Right lung (tissue), 5 donors: ENCODE results near the gene MOSPD3. TPM values are rescaled to one million over a fixed set of nuclear protein-coding genes. Genes with fewer than 3 reads are reported as not detected.

Source experiments
- DNase-seq, 2 donors: peaks; one replicate each; pipeline ENCODE4 v3.0.0-alpha.2; 2013
- polyA plus RNA-seq, 5 donors: library from polyadenylated mRNA; unstranded; fragments of 120-200 nt; gene quantifications; one replicate each; pipeline versions ENCODE4 v1.2.1 to v1.2.3, GENCODE V29; 2013; ENCODE audit warnings: inconsistent platforms in 1 of 5, low replicate concordance in 1 of 5; ENCODE audit not compliant: insufficient read length in 5 of 5, insufficient read depth in 1 of 5

MOSPD3 gene
- polyA plus RNA-seq, 5 donors, result 25.3 to 40.0 (median 30.8) TPM

- DNase-seq, result peak; percentile 100
Observed at GRCh38 chr7:100586266-100587025, 25.9 kb upstream of the MOSPD3 start, which contains the start of gene FBXO24. Gene FBXO24, plus strand, starts transcription at chr7:100586328. Its CDS starts 298 bp downstream, at chr7:100586626.

GRCh38 chr7:100588438-100588837 lies 23.9 kb upstream of the MOSPD3 start:
- no peak for DNase-seq

- DNase-seq, result no peak
Observed at GRCh38 chr7:100589341-100589947, 22.9 kb upstream of the MOSPD3 start.

GRCh38 chr7:100590077-100590737 lies 22.1 kb upstream of the MOSPD3 start:
- no peak for DNase-seq

GRCh38 chr7:100591596-100591995 lies 20.7 kb upstream of the MOSPD3 start:
- no peak for DNase-seq

GRCh38 chr7:100595188-100595587 lies 17.2 kb upstream of the MOSPD3 start:
- DNase-seq, result no peak

- DNase-seq, result no peak
Observed at GRCh38 chr7:100598425-100598824, 13.9 kb upstream of the MOSPD3 start.

- no peak for DNase-seq
Observed at GRCh38 chr7:100599911-100600729, 12.2 kb upstream of the MOSPD3 start.

GRCh38 chr7:100600730-100601038 lies 11.7 kb upstream of the MOSPD3 start:
- no peak for DNase-seq

- DNase-seq, result peak in 1 of 2 donors; percentile 80
Observed at GRCh38 chr7:100602889-100603725, 9.2 kb upstream of the MOSPD3 start.

GRCh38 chr7:100603726-100604027 lies 8.7 kb upstream of the MOSPD3 start:
- no peak for DNase-seq

- no peak for DNase-seq
Observed at GRCh38 chr7:100604028-100604975, 8.0 kb upstream of the MOSPD3 start.

- no peak for DNase-seq
Observed at GRCh38 chr7:100604976-100605911, 7.1 kb upstream of the MOSPD3 start.

- no peak for DNase-seq
Observed at GRCh38 chr7:100606313-100606712, 6.0 kb upstream of the MOSPD3 start.

GRCh38 chr7:100607111-100607510 lies 5.2 kb upstream of the MOSPD3 start:
- DNase-seq, result no peak

GRCh38 chr7:100609958-100610357 lies 2.4 kb upstream of the MOSPD3 start:
- no peak for DNase-seq

GRCh38 chr7:100612730-100613390 lies 520 bp downstream of the MOSPD3 start:
- DNase-seq, result no peak

GRCh38 chr7:100613412-100614175 lies 1.3 kb downstream of the MOSPD3 start:
- DNase-seq, result no peak
